ENCODE measurements around the gene KLF16.

GRCh38 chr19:1901940-1902404, 38.6 kb upstream of the KLF16 start:
- no peak for TF ChIP-seq CTCF (IDR thresholded peaks at IDR 0.05)
- TF ChIP-seq POLR2A (IDR thresholded peaks at IDR 0.05), result no peak
